Smooth muscle cell (in vitro differentiated cells): ENCODE measurements around the gene EMILIN1. TPM values are rescaled to one million over a fixed set of nuclear protein-coding genes. Genes with fewer than 3 reads are reported as not detected.
A peak's percentile ranks its signal among the peaks of the same experiment; 100 is the strongest.

ENCODE experiments used
- DNase-seq: peaks from one replicate; lab custom pipeline; 2025; ENCODE audit not compliant: unreplicated experiment; lab: John Stamatoyannopoulos, UW
- H2AFZ ChIP-seq: fragments of 200-600 bp; sonication (generic); 2 replicates; pipeline ENCODE4 v1.6.0; 2016; ENCODE audit warnings: antibody characterized with exemption, low read depth, mild to moderate bottlenecking
- H3F3A ChIP-seq: fragments of 200-600 bp; sonication (generic); 2 replicates; pipeline ENCODE4 v1.6.0; 2017; ENCODE audit warnings: antibody characterized with exemption, low read depth
- H3K27ac ChIP-seq: fragments of 200-600 bp; sonication (generic); 2 replicates; pipeline ENCODE4 v1.5.1; 2016; ENCODE audit warnings: low read depth, mild to moderate bottlenecking
- H3K27me3 ChIP-seq: fragments of 200-600 bp; sonication (generic); 2 replicates; pipeline ENCODE4 v1.6.1; 2016; ENCODE audit warnings: low read depth, mild to moderate bottlenecking
- H3K36me3 ChIP-seq: fragments of 200-600 bp; sonication (generic); 2 replicates; pipeline ENCODE4 v1.5.1; 2016; ENCODE audit warnings: low read depth
- H3K4me1 ChIP-seq: fragments of 200-600 bp; sonication (generic); 2 replicates; pipeline ENCODE4 v1.5.1; 2016; ENCODE audit warnings: low read depth
- H3K4me2 ChIP-seq: fragments of 200-600 bp; sonication (generic); 2 replicates; pipeline ENCODE4 v1.6.0; 2016; ENCODE audit warnings: mild to moderate bottlenecking
- H3K4me3 ChIP-seq: fragments of 200-600 bp; sonication (generic); 2 replicates; pipeline ENCODE4 v1.5.1; 2016; ENCODE audit warnings: mild to moderate bottlenecking
- H3K79me2 ChIP-seq: fragments of 200-600 bp; sonication (generic); 2 replicates; pipeline ENCODE4 v1.6.0; 2016; ENCODE audit warnings: low read depth, mild to moderate bottlenecking
- H3K9ac ChIP-seq: fragments of 200-600 bp; sonication (generic); 2 replicates; pipeline ENCODE4 v1.6.0; 2016; ENCODE audit warnings: low read depth
- H3K9me3 ChIP-seq: fragments of 200-600 bp; sonication (generic); replicated peaks from 2 replicates; pipeline ENCODE4 v1.5.1; 2016; ENCODE audit warnings: low read depth
- H4K20me1 ChIP-seq: fragments of 200-600 bp; sonication (generic); 2 replicates; pipeline ENCODE4 v1.6.0; 2016; ENCODE audit warnings: low read depth
- CTCF ChIP-seq: fragments of 200-600 bp; sonication (generic); IDR thresholded peaks from 2 replicates; pipeline ENCODE4 v1.5.1; 2017; ENCODE audit warnings: borderline replicate concordance, mild to moderate bottlenecking, antibody characterized with exemption; ENCODE audit not compliant: insufficient read depth, poor library complexity, severe bottlenecking
- WGBS: methylation state at CpG from one replicate; pipeline ENCODE4 v1.1.7; 2016; ENCODE audit warnings: low lambda C conversion rate; 5-methylcytosine and 5-hydroxymethylcytosine counted together
- polyA plus RNA-seq: library from polyadenylated mRNA; unstranded; fragments of >200 nt; fragmentation: Nextera tagmentation; extraction: Ambion mirVana; gene quantifications from 2 replicates; pipeline ENCODE4 v1.2.1, GENCODE V29; 2016
- total RNA-seq: library from RNA; depleted of rRNA; stranded (reverse); fragments of >200 nt; gene quantifications from 2 replicates; pipeline ENCODE4 v1.2.3, GENCODE V29; 2014

The EMILIN1 gene
- total and polyA plus RNA-seq, 2 experiments from 2014 or later: 111 to 518 TPM

DNA sequence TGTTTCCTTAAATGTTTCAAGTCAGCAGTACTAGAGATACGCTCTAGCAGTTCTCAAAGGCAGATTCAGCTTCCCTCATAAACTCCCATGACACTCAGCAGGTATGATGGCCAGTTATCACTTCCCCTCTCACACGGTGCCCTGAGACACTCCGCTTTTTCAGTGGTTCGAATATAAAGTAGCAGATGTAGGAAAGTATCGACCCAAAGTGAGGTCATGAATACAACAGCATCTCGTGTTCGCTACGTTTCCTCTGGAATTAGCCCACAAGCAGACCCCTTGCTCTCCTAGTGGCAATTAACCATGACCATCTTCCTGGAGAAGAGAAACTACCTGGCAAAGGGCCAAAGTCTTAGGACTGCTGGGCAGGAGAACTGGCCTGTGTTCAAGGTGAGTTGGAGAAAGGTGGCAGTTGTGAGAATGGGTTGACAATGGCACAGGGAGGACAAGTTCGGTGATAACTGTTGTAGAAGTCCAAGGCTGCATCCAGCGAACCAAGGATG lies 36.2 kb upstream of the EMILIN1 start:
- 89% methylated on average over 10 of the region's 10 CpGs for WGBS
- Histone ChIP-seq H3K4me3 (no peak overlapping the region), H3K9me3 (no peaks in the 10 kb centered on the region), H3F3A (peaks cover 30% of the 10 kb centered on the region), H3K4me1 (no peaks in the 10 kb centered on the region), H2AFZ (no peak overlapping the region), H3K4me2 (no peak overlapping the region), H3K36me3 (no peaks in the 10 kb centered on the region), H4K20me1 (peaks cover 42% of the 10 kb centered on the region), H3K27ac (peak overlapping the region; percentile 77), H3K9ac (no peak overlapping the region), H3K27me3 (no peaks in the 10 kb centered on the region), H3K79me2 (no peaks in the 10 kb centered on the region)
- TF ChIP-seq CTCF: no peak
- DNase-seq: no peak

- no peak overlapping the region for H3K27ac ChIP-seq
- H3K4me3 ChIP-seq: no peak overlapping the region
- H3K36me3 ChIP-seq: no peaks in the 10 kb centered on the region
- H4K20me1 ChIP-seq: peaks cover 33% of the 10 kb centered on the region
- H2AFZ ChIP-seq: no peak overlapping the region
- peaks cover 30% of the 10 kb centered on the region for H3F3A ChIP-seq
- no peak overlapping the region for H3K4me2 ChIP-seq
- DNase-seq: no peak
- no peaks in the 10 kb centered on the region for H3K4me1 ChIP-seq
- H3K79me2 ChIP-seq: no peaks in the 10 kb centered on the region
- no peaks in the 10 kb centered on the region for H3K9me3 ChIP-seq
- H3K27me3 ChIP-seq: no peaks in the 10 kb centered on the region
- 89% methylated on average over 7 of the region's 7 CpGs for WGBS
- no peak for TF ChIP-seq CTCF
- no peak overlapping the region for H3K9ac ChIP-seq
These were observed 35.3 kb upstream of the EMILIN1 start for GRCh38 chr2:27042985-27043634.

DNA sequence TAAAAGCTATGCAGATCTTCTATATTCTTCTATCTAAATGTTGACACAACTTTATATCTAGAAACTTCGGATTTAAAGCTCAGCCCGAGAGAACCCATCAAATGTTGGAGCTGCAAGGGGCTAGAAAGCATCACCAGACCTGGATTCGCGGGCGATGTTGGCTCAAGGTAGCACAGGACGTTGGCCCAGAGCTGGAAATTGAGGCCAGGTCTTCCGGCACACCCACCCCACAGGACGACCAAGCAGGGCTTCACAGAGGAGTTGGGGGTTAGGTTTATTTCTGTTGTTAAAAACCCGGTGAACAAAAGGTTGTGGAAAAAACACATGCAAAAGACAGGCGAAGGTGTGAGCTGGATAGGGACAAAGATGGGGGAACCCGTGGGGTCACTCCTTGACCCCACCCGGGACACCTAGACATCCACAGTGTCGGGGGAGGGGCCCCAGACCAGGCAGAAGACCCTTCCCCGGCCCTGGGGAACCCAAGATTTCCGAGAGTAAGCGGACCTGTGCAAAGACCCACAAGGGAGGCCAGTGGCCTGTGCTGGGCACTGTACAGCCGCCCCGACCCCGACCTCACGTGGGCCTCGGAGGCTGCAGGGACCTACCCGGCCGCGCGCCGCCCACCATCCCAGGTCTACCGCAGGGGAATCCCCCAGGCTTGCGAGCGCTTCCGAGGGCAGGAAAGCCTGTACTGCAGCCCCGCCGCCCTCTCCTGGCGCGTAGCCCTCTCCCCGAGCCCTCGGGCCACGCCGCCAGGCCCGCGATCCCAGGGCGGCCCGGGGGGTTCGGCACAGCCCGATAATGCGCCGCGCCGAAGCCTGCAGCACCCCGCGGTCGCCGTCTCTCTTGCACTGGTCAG lies 28.8 kb upstream of the EMILIN1 start:
- Histone ChIP-seq H3K4me1 (peaks cover 5% of the 10 kb centered on the region), H2AFZ (no peak overlapping the region), H3K4me2 (peak overlapping the region; percentile 90), H3K9ac (peak overlapping the region; percentile 46), H3K27ac (peak overlapping the region; percentile 70), H3K36me3 (no peaks in the 10 kb centered on the region), H3K4me3 (peak overlapping the region; percentile 70), H4K20me1 (no peaks in the 10 kb centered on the region), H3K9me3 (no peaks in the 10 kb centered on the region), H3K79me2 (no peaks in the 10 kb centered on the region), H3F3A (peaks cover 14% of the 10 kb centered on the region), H3K27me3 (no peaks in the 10 kb centered on the region)
- TF ChIP-seq CTCF: no peak
- 14% methylated on average over 50 of the region's 52 CpGs for WGBS
- no peak for DNase-seq
